Activated T-helper 17 cell treated with anti-CD3 and anti-CD28 coated beads, Interleukin-2, amount 50 U/mL, for 72 hours (primary cell): ENCODE measurements around the gene XRCC6. TPM values are rescaled to one million over a fixed set of nuclear protein-coding genes. Genes with fewer than 3 reads are reported as not detected.
"Not testable (repeated sequence)": the region's sequence is repeated elsewhere in the genome, so short reads cannot be mapped to it uniquely, and the experiment has no call there.

Experiments used
- ATAC-seq: fragments of 150-1000 bp; cut with Tn5 transposase; replicated peaks from 2 replicates; pipeline ENCODE4 v1.10.0; 2021; ENCODE audit warnings: mild to moderate bottlenecking, moderate library complexity
- H3K27ac Mint-ChIP-seq: one replicate; pipeline ENCODE4 v1.8.0; 2022; ENCODE audit warnings: mixed read lengths
- H3K27me3 Mint-ChIP-seq: one replicate; pipeline ENCODE4 v1.8.0; 2022; ENCODE audit warnings: mixed read lengths
- H3K36me3 Mint-ChIP-seq: one replicate; pipeline ENCODE4 v1.8.0; 2022; ENCODE audit warnings: low read depth, mild to moderate bottlenecking, mixed read lengths
- H3K4me1 Mint-ChIP-seq: one replicate; pipeline ENCODE4 v1.8.0; 2022; ENCODE audit warnings: mixed read lengths
- H3K4me3 Mint-ChIP-seq: one replicate; pipeline ENCODE4 v1.8.0; 2022; ENCODE audit warnings: mild to moderate bottlenecking, mixed read lengths
- H3K9me3 Mint-ChIP-seq: one replicate; pipeline ENCODE4 v1.8.0; 2022; ENCODE audit warnings: mixed read lengths
- total RNA-seq, 2 donors: library from RNA; stranded (reverse); gene quantifications; one replicate each; pipeline ENCODE4 v1.2.3, GENCODE V29; 2022

XRCC6 gene
- total RNA-seq, 2 donors from 2014 or later, result 237 to 428 TPM

DNA sequence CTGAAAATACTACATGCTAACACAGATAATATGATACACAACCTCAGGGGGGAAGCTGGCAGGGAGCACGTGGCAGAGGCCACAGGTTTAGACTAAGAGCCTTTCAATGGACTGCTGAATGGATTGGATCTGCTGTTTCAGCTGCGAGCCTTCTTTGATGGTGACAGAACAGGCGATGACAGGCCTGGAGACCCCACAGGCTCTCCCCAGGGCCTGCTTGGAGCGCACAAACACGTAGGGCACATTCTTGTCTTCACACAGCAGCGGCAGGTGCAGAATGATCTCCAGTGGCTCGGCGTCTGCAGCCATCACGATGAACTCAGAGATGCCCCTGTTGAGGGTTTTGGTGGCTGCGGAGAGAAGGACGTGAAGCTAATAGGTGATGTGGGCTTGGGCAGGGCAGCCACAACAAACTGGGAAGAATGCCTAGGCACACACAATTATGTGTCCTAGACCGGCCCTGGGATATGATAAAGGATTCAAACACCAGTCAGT, 53.8 kb downstream of the XRCC6 start:
- Mint-ChIP-seq H3K27ac (peak overlapping the region; percentile 68), H3K36me3 (peaks cover 91% of the 10 kb centered on the region)

GRCh38 chr22:41676134-41676533, 55.0 kb downstream of the XRCC6 start:
- peaks cover 94% of the 10 kb centered on the region for H3K36me3 Mint-ChIP-seq

More for the DNA sequence above, 53.8 kb downstream of the XRCC6 start:
- H3K27me3 Mint-ChIP-seq, result no peaks in the 10 kb centered on the region
- ATAC-seq, result no peak
- H3K4me1 Mint-ChIP-seq, result peaks cover 13% of the 10 kb centered on the region
- no peak overlapping the region for H3K4me3 Mint-ChIP-seq
- H3K9me3 Mint-ChIP-seq, result no peaks in the 10 kb centered on the region

GRCh38 chr22:41681616-41682015, 60.5 kb downstream of the XRCC6 start:
- Mint-ChIP-seq H3K27ac (peak overlapping the region; percentile 99), H3K9me3 (no peaks in the 10 kb centered on the region), H3K27me3 (no peaks in the 10 kb centered on the region), H3K36me3 (peaks cover 67% of the 10 kb centered on the region), H3K4me1 (peaks cover 11% of the 10 kb centered on the region), H3K4me3 (peak overlapping the region; percentile 95)
- peak; percentile 56 for ATAC-seq

More at GRCh38 chr22:41676134-41676533, 55.0 kb downstream of the XRCC6 start:
- H3K27me3 Mint-ChIP-seq, result no peaks in the 10 kb centered on the region
- peak overlapping the region; percentile 33 for H3K27ac Mint-ChIP-seq
- H3K4me1 Mint-ChIP-seq, result peaks cover 13% of the 10 kb centered on the region
- no peaks in the 10 kb centered on the region for H3K9me3 Mint-ChIP-seq
- H3K4me3 Mint-ChIP-seq, result no peak overlapping the region
- ATAC-seq, result no peak

DNA sequence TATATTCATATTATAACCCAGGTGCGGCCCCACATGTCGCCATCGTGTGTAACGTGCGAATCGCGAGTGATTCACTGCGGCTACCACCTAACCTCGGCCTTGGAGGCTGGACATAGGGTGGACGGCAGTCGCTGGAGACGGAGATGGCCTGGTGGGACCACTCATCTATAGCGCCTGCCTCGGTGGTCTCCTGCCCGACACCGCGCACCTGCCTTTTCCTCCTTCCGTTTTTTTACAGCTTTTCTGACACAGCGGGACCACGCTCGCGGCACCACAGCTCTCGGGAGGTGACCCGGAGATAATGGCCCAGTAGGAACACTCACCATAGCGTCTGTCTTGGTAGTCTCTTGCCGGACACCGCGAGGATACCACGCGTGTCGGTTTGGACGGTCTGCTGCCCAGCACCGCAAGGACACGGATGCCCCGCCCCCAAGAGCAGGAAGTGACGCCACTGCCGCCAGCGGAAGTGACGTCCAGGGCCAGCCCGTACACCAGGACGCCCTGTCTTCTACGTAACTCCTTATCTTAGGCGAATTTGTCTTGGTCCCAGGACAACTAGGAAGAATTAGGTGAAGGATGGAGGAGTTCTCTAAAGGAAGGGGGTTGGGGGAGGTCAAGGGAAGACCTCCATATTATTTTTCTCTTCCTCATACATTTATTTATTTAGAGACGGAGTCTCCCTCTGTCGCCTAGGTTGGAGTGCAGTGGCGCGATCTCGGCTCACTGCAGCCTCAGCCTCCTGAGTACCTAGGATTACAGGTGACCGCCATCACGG, 61.1 kb downstream of the XRCC6 start:
- H3K9me3 Mint-ChIP-seq, result no peaks in the 10 kb centered on the region
- peaks cover 8% of the 10 kb centered on the region for H3K4me1 Mint-ChIP-seq
- H3K4me3 Mint-ChIP-seq, result peak overlapping the region; percentile 95
- peak; percentile 97 for ATAC-seq
- no peaks in the 10 kb centered on the region for H3K27me3 Mint-ChIP-seq
- peaks cover 63% of the 10 kb centered on the region for H3K36me3 Mint-ChIP-seq
- H3K27ac Mint-ChIP-seq, result peak overlapping the region; percentile 99

DNA sequence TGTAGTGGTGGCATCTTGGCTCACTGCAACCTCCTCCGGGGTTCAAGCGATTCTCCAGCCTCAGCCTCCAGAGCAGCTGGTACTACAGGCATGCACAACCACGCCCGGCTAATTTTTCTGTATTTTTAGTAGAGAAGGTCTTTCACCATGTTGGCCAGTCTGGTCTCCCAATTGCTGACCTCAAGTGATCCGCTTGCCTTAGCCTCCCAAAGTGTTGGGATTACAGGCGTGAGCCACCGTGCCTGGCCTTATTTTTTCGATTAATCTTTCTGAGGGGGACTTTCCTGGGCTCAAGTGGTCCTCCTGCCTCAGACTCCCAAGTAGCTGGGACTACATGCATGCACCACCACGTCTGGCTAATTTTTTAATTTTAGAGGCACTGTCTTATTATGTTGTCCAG, 62.0 kb downstream of the XRCC6 start:
- H3K4me1 Mint-ChIP-seq, result peaks cover 3% of the 10 kb centered on the region
- H3K27me3 Mint-ChIP-seq, result no peaks in the 10 kb centered on the region
- peak overlapping the region; percentile 95 for H3K4me3 Mint-ChIP-seq
- H3K27ac Mint-ChIP-seq, result peak overlapping the region; percentile 99
- peaks cover 63% of the 10 kb centered on the region for H3K36me3 Mint-ChIP-seq
- no peaks in the 10 kb centered on the region for H3K9me3 Mint-ChIP-seq
- ATAC-seq, result no peak

GRCh38 chr22:41683616-41684015, 62.5 kb downstream of the XRCC6 start:
- H3K9me3 Mint-ChIP-seq, result no peaks in the 10 kb centered on the region
- no peak overlapping the region for H3K27ac Mint-ChIP-seq
- H3K4me3 Mint-ChIP-seq, result peak overlapping the region; percentile 95
- H3K36me3 Mint-ChIP-seq, result peaks cover 63% of the 10 kb centered on the region
- ATAC-seq, result no peak
- H3K4me1 Mint-ChIP-seq, result peaks cover 4% of the 10 kb centered on the region
- H3K27me3 Mint-ChIP-seq, result no peaks in the 10 kb centered on the region

DNA sequence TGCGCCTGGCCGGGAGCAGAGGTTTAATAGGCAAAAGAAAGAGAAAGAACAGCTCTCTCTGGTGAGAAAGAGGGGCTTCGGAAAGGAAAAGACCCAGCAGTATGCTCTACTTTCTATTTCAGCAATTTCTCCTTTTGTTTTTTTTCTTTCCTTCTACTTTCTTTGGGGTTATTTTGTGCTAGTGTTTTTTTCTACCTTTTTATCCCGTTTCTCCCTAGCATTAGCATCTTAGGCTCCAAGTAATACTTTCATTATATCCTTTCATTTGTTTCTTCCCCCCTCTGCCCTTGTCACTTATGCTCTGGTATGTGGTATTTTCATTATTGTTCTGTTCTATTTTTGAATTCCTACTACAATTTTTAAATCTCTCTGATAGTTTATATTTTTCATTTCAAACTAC, 63.1 kb downstream of the XRCC6 start:
- Mint-ChIP-seq H3K27ac (no peak overlapping the region), H3K36me3 (peaks cover 62% of the 10 kb centered on the region), H3K4me3 (no peak overlapping the region), H3K4me1 (peaks cover 7% of the 10 kb centered on the region), H3K27me3 (no peaks in the 10 kb centered on the region), H3K9me3 (no peaks in the 10 kb centered on the region)
- no peak for ATAC-seq

- Mint-ChIP-seq H3K36me3 (peaks cover 41% of the 10 kb centered on the region), H3K4me3 (peak overlapping the region; percentile 91), H3K4me1 (peaks cover 15% of the 10 kb centered on the region), H3K27ac (peak overlapping the region; percentile 98)
- not testable (repeated sequence) for H3K9me3 Mint-ChIP-seq, H3K27me3 Mint-ChIP-seq, ATAC-seq
Observed at GRCh38 chr22:41686890-41687289, 65.8 kb downstream of the XRCC6 start.

- Mint-ChIP-seq H3K27ac (peak overlapping the region; percentile 98), H3K9me3 (no peaks in the 10 kb centered on the region), H3K36me3 (peaks cover 33% of the 10 kb centered on the region), H3K4me1 (peaks cover 11% of the 10 kb centered on the region), H3K27me3 (no peaks in the 10 kb centered on the region), H3K4me3 (peak overlapping the region; percentile 91)
- peak; percentile 23 for ATAC-seq
Observed at GRCh38 chr22:41687901-41688364, 66.8 kb downstream of the XRCC6 start.

- H3K27ac Mint-ChIP-seq, result peak within 1 kb of the TSS; percentile 98
- ATAC-seq, result peak; percentile 99
- H3K36me3 Mint-ChIP-seq, result peaks cover 33% of the 10 kb centered on the region
- peaks cover 11% of the 10 kb centered on the region for H3K4me1 Mint-ChIP-seq
- H3K27me3 Mint-ChIP-seq, result no peaks in the 10 kb centered on the region
- H3K4me3 Mint-ChIP-seq, result peak within 1 kb of the TSS; percentile 91
- no peaks in the 10 kb centered on the region for H3K9me3 Mint-ChIP-seq
Observed at GRCh38 chr22:41688365-41689211, 67.5 kb downstream of the XRCC6 start, which contains the start of gene SNU13. Gene SNU13, minus strand, starts transcription at chr22:41688867. Its CDS starts 71 bp downstream, at chr22:41688796.

DNA sequence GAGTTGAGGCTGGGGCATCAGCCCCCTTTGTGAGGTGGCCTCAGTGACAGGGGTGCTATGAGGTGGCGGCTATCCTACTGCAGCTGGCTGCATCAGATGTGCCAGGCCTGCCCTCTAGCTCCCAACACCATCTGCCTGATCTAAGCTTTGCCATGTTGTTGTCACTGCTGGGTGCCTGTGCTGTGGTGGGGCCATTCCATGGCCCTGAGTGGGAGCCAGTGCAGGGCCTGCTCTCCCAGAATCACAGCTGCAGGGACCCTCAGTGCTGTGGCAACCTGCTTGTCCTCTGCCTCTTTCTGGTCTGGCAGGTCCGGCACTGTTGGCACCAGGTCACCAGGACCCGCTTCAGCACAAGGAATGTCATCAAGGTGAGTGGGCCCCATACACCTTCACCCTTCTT, 69.4 kb downstream of the XRCC6 start:
- no peak for ATAC-seq
- Mint-ChIP-seq H3K27me3 (no peaks in the 10 kb centered on the region), H3K4me3 (peak overlapping the region; percentile 91), H3K36me3 (peaks cover 27% of the 10 kb centered on the region), H3K27ac (peak overlapping the region; percentile 60), H3K9me3 (no peaks in the 10 kb centered on the region), H3K4me1 (peaks cover 11% of the 10 kb centered on the region)

DNA sequence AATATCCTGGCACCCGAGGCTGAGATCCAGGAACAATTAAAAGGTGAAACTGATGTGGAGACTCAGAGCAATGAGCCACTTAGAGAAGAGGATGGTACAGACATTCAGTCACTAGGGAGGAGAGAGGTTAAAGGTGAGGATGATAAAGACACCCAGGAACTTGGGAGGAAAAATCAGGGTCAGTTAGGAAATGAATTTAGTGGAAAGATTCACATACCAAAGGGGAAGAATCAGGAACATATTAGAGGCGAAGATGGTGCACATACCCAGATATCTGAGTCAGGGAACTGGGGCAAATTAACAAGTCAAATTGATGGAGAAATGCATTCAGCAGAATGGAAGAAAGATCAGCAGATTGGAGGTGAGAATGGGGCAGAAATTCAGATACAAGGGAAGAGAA, 74.1 kb downstream of the XRCC6 start:
- Mint-ChIP-seq H3K27ac (no peak overlapping the region), H3K4me3 (no peak overlapping the region), H3K4me1 (peaks cover 17% of the 10 kb centered on the region)

DNA sequence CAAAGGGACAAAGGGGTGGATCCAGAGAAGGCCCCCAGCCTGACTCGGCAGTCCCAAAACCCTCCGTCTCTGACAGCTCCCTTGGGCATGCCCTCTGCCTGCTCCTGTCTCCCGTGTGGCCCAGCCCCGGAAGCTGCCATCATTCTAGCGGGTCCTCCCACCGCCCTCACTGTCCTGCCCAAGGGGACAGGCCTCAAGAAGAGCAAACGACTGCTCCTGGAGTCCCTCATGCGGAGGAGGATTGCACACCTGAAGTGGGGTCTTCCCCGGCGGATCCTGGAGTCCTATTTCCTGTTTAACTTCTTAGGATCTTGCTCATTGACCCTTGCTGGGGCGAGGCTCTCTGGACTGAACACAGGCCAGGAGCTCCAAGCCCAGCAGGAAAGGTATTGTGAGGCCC, 75.6 kb downstream of the XRCC6 start:
- H3K4me1 Mint-ChIP-seq, result peaks cover 9% of the 10 kb centered on the region
- peak overlapping the region; percentile 49 for H3K4me3 Mint-ChIP-seq
- no peaks in the 10 kb centered on the region for H3K9me3 Mint-ChIP-seq
- H3K36me3 Mint-ChIP-seq, result peaks cover 4% of the 10 kb centered on the region
- peak; percentile 18 for ATAC-seq
- no peak overlapping the region for H3K27ac Mint-ChIP-seq
- no peaks in the 10 kb centered on the region for H3K27me3 Mint-ChIP-seq

More for the DNA sequence above, 74.1 kb downstream of the XRCC6 start:
- no peak for ATAC-seq
- Mint-ChIP-seq H3K36me3 (peaks cover 10% of the 10 kb centered on the region), H3K27me3 (no peaks in the 10 kb centered on the region), H3K9me3 (no peaks in the 10 kb centered on the region)

DNA sequence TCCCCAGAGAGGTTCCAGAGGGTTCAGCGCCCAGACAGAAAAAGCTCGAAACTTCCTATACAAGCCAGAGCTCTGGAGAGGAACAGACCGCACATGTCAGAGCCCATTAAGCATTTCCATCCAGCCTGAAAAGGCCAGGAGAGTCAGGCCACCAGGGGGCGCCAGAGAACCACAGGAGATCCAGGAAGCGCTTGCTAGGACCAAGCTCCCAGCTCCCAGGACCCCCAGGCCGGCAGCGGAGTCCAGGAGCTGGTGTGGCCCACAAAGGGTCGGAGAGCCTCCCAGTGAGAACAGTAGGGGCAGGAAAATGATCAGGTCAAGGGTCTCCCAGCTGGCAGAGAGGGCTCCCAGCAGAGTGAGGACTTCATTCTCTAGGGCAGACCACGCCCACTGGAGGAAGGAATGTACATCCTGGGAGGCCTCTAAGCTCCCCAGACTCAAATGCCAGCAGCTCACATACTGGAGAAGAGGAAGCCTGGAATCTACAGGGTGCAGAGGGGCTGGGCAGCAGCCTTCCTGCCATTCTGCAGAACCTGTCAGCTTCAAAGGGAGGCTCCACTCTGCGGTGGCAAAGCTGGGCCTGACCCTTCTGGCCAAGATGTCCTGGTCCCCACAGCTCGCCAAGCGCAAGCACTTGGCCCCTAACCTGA, 76.2 kb downstream of the XRCC6 start:
- Mint-ChIP-seq H3K4me1 (peaks cover 9% of the 10 kb centered on the region), H3K27me3 (no peaks in the 10 kb centered on the region), H3K9me3 (no peaks in the 10 kb centered on the region), H3K4me3 (peak overlapping the region; percentile 49), H3K36me3 (peaks cover 4% of the 10 kb centered on the region), H3K27ac (no peak overlapping the region)
- ATAC-seq, result peak; percentile 88
